Activated CD4-positive, alpha-beta T cell treated with anti-CD3 and anti-CD28 coated beads, Interleukin-2, amount 50 U/mL, for 24 hours (primary cell): ENCODE data around the gene MRPL39.

Source experiments
- DNase-seq, 2 donors: peaks; one replicate each; pipeline ENCODE4 v3.0.0-alpha.2; 2020; ENCODE audit warnings: low read depth in 1 of 2, low spot score in 1 of 2

Gene MRPL39

DNA sequence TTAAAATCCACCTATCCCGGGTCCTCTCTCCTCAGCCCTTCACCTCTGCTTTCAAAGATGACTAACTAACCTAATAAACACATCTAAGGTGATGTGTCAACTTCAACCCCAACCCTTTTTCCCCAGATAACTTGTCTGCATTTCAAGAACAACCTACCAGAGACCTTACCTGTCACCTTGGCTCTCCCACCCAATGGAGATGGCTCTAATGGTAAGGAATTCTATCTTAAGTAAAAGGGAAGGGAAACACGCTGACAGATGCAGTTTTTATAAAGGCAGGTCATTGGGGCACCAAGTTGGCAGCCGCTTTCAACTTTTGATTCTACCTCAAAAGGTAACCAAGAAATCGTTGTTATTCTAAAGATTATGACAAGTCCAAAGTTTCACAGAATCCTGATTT lies 37.6 kb downstream of the MRPL39 start:
- DNase-seq: no peak

GRCh38 chr21:25569084-25569483 lies 38.2 kb downstream of the MRPL39 start:
- no peak for DNase-seq

- DNase-seq: no peak
These were observed 39.0 kb downstream of the MRPL39 start for GRCh38 chr21:25568246-25568645.

GRCh38 chr21:25567472-25567871 lies 39.8 kb downstream of the MRPL39 start:
- no peak for DNase-seq

GRCh38 chr21:25566645-25567044 lies 40.6 kb downstream of the MRPL39 start:
- DNase-seq: no peak

DNA sequence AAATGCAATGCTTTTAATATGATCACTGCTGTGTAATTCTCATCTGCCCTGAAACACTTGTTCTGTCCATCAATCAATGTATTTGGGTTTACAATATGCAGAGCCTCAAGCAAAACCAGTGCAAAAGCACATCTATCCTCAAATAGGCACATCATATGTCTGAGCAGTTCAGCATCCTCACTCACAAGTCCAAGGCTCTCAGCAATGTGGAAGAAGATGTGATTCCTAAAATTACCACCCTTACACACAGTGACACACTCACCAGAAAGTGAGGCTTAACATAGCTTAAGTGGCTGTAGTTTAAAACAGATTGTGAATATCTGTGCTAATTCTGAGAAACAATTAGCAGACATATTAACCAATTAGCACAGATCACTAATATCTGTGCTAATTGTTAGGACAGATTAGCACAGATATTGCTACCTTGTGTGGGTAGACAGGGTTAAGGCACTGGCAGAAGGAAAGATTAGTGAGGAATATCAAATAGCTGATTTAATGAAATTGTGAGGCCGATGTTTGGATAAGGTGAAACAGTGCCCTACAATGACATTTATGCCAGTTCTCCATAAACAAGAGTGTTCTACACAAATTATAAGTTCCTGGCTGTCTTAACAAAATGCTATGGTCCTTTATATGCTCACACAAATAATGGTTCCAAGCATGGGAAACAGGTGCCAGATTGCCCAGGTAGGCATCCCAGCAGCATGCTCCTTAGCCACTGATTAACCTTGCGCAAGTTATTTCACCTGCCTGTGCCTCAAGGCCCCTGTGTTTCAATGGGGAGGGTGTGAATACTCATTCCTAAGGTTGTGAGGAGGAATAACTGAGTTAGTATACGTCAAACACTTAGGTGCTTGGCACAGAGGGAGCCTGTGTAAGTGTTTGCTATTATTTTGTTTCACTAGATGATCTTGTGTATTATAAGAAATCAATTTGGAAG lies 41.7 kb downstream of the MRPL39 start:
- no peak for DNase-seq

DNA sequence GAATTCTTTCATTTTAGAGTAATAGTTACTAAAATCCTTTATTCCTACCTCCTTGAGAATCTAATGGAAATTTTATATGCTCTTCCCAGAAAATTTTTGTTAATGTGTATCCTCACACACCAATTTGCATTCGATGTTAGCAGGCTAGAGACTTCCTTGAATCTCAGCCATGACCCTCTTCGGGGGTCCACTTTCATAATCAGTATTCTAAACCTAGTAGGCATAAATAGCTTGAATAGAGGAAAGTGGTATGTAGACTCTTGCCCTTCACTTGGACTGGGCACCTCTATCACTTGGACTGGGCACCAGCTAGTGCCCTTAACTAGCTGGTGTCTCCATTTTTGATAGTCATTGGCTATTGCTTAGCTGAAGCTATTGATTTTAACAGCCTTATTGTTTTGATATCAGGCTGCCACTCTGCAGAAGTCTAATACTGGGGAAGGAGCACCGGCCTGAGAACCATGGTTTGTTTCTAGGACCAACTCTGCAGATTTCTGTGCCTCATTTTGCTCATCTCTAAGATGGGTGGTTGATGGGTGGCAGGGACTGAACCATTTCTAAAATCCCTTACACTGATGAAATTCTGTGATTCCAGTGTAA lies 42.8 kb downstream of the MRPL39 start:
- DNase-seq: no peak

- DNase-seq: no peak
These were observed 43.7 kb downstream of the MRPL39 start for GRCh38 chr21:25563361-25564116.

GRCh38 chr21:25562660-25563059 lies 44.6 kb downstream of the MRPL39 start:
- DNase-seq: no peak

DNA sequence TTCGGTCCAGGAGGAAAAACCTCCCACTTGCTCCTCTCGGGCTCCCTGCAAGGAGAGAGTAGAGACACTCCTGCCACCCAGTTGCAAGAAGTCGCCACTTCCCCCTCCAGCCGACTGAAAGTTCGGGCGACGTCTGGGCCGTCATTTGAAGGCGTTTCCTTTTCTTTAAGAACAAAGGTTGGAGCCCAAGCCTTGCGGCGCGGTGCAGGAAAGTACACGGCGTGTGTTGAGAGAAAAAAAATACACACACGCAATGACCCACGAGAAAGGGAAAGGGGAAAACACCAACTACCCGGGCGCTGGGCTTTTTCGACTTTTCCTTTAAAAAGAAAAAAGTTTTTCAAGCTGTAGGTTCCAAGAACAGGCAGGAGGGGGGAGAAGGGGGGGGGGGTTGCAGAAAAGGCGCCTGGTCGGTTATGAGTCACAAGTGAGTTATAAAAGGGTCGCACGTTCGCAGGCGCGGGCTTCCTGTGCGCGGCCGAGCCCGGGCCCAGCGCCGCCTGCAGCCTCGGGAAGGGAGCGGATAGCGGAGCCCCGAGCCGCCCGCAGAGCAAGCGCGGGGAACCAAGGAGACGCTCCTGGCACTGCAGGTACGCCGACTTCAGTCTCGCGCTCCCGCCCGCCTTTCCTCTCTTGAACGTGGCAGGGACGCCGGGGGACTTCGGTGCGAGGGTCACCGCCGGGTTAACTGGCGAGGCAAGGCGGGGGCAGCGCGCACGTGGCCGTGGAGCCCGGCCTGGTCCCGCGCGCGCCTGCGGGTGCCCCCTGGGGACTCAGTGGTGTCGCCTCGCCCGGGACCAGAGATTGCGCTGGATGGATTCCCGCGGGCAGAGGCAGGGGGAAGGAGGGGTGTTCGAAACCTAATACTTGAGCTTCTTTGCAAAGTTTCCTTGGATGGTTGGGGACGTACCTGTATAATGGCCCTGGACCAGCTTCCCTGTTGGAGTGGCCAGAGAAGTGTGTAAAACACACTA lies 45.3 kb downstream of the MRPL39 start:
- DNase-seq: peak; percentile 84 to 88

DNA sequence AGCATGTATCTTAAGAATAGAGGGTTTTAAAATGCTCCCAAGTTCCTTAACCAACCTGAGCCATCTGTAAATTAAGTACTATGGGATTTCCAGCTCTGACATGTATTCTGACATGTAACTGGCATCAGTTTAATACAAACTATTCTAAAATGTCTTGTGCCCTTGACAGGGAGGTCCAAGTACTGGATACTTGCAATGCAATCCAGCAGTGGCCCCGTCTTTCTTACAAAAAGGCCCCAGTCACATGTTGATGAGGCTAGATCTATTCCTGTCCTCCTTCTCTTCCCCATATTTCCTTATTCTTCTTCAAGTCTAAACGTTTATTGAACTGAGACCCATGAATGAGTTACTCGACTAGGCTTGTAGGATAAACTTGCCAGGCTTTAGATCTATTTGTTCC lies 46.4 kb downstream of the MRPL39 start:
- no peak for DNase-seq

- DNase-seq: no peak
These were observed 47.0 kb downstream of the MRPL39 start for GRCh38 chr21:25560271-25560685.

GRCh38 chr21:25559746-25560145 lies 47.5 kb downstream of the MRPL39 start:
- DNase-seq: no peak

DNA sequence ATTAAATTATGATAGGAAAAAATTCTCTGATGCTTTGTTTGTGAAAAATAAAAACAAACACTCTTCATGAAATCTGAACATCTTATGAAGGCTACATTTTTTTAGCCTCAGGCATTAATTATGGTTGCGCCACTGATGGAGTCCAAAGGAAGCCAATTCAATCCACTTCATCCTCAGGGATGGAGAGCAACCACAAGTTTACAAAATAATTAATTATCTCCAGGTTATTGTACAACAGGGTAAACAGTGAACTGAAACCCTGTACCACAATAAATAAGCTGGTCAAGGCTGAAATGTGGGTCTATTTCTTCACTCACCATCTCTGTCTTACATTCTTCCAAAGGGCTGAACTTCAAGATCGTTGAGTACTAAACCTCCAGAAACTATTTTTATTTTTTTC lies 49.2 kb downstream of the MRPL39 start:
- DNase-seq: no peak

GRCh38 chr21:25557180-25557579 lies 50.1 kb downstream of the MRPL39 start:
- no peak for DNase-seq

- DNase-seq: no peak
These were observed 51.2 kb downstream of the MRPL39 start for GRCh38 chr21:25556091-25556490.

DNA sequence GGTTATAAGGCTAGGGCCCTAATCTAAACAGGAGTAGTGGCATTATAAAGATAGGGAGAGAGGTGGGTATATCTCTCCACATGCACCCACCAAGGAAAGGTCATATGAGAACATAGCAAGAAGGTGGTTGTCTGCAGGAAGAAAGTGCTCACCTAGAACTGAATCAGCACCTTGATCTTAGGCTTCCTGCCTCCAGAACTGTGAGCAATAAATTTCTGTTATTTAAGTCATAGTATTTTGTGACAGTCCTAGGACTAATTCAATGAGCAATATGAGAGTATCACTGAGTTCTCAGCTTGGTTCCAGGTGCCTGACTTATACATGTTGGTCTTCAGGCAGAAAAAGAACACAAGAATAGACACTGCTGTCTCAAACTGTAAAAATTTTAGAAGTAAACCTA lies 51.8 kb downstream of the MRPL39 start:
- DNase-seq: no peak

GRCh38 chr21:25552856-25553255 lies 54.4 kb downstream of the MRPL39 start:
- no peak for DNase-seq

- DNase-seq: no peak
These were observed 55.7 kb downstream of the MRPL39 start for GRCh38 chr21:25551569-25551968.

DNA sequence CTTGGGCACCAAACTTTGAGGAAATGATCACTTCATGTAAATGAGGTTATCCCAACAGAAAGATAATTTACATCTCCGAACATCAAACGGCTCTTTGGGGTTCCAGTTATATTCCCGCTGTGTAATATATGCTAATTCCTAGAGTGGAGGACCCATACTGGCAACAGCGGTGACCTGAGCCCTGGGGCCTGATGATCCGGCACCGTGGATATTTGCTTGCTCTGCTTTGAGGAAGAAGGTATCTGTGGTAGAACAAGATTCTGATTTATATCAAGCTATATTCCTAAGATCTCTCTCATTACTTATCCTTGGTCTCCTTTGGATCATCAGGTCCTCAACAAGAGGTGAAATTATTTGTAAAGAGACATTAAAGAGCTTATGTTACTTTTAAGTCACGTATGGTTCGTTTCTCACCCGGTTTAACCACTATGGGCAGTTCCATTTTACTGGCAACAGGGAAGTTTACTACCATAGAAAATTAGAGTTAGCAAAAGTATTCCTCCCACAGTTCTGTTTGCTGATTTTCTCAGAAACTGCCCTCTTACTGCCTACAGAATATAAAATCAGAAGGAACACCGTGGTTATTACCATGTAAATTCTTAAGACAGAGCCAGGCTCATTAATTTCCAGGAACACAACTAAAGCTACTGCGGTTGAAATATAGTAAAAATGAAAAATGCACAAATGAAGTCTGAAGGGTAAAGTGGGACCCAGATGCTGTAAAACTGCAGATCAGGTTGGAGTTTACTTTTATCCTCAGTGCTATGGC lies 56.7 kb downstream of the MRPL39 start:
- no peak for DNase-seq
